GF-D8 (cell line): Measurements from ENCODE around the gene THADA.
A peak's percentile ranks its signal among the peaks of the same experiment; 100 is the strongest.
"Not testable (repeated sequence)": the region's sequence is repeated elsewhere in the genome, so short reads cannot be mapped to it uniquely, and the experiment has no call there.

Experiments used
- DNase-seq: peaks from one replicate; lab custom pipeline; 2025; lab: John Stamatoyannopoulos, UW

THADA gene

DNA sequence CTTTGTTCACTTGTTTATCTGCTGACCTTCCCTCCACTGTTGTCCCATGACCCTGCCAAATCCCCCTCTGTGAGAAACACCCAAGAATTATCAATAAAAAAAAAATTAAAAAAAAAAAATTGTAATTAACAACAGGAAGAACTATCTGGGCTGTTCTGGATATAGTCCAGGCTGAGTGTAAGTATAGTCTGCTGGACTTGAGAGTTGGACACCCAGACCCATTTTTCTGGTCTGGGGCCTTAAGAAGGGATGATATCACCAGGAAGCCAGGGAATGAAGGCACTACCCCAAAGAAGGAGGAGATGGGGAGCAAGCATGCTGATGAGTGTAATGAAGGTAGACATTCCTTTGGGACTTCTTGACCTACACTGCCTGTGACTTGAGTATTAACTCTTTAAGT is 297.3 kb downstream of the THADA start:
- DNase-seq = no peak

DNA sequence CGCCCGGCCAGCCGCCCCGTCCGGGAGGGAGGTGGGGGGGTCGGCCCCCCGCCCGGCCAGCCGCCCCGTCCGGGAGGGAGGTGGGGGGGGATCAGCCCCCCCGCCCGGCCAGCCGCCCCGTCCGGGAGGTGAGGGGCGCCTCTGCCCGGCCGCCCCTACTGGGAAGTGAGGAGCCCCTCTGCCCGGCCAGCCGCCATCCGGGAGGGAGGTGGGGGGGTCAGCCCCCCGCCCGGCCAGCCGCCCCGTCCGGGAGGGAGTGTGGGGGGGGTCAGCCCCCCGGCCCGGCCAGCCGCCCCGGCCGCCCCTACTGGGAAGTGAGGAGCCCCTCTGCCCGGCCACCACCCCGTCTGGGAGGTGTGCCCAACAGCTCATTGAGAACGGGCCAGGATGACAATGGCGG is 298.1 kb downstream of the THADA start:
- DNase-seq = not testable (repeated sequence)

DNA sequence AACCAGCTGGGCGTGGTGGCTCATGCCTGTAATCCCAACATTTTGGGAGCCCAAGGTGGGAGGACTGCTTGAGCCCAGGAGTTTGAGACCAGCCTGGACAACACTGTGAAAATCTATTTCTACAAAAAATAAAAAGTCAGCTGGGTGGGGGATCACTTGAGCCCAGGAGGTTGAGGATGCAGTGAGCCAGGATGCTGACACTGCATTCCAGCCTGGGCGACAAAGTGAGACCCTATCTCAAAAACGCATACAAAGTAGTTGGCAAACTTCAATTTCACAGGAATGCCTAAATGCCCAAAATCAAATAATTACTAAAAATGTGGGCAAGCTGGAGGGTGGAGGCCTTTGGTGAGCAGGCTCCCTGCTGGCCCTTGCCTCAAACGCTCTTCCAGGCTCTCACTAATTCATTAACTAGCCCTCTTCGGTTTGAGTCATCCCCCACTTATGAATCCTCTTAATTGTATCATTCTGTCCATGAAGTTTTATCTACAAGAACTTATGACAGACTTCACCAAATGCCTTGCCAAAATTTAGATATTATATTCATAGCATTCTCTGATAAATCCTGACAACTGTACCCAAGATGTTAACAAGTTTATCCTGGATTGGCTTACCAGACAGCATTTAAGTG is 300.8 kb downstream of the THADA start:
- no peak for DNase-seq

DNA sequence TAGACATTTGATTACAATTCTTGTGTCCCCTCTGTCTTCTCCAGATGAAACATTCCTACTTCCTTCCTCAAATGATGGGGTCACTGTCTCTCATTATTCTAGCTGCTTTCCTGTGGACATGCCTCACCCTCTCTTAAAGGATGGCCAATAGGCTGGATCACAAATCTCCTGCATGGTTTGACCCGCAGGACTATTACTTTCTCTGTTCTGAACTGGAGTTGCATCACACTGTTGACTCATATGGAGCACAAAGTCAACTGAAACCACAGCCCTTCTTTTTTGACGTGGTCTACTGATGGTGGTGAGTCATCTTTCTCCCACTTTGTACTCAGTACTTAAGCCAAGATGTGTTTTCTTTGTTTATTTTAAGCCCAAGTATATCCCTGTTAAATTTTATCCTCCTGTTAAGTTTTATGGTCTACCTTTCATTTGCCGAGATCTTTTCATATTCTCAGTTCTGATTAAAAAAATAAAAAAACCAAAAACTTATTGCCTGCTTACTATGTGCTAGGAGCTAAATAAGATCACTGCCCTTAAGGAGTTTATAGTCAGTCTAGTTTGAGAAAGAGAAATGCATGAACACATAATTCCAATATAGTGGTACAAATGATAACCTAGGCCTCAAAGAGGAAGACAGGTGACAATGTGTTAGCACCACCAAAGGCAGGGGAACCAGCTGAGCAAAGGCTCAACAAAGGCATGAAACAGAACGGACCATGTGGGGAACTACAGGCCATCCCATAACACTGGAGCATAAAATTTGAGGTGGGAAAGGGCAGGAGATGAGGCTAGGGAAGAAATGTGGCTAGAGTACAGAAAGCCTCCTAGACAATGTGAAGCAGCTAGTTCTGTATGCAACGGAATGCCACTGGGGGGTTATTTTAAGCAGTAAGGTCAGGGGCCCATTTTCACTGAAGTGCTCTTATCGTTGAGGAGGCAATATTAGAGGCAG is 301.8 kb downstream of the THADA start:
- peak; percentile 71 for DNase-seq

DNA sequence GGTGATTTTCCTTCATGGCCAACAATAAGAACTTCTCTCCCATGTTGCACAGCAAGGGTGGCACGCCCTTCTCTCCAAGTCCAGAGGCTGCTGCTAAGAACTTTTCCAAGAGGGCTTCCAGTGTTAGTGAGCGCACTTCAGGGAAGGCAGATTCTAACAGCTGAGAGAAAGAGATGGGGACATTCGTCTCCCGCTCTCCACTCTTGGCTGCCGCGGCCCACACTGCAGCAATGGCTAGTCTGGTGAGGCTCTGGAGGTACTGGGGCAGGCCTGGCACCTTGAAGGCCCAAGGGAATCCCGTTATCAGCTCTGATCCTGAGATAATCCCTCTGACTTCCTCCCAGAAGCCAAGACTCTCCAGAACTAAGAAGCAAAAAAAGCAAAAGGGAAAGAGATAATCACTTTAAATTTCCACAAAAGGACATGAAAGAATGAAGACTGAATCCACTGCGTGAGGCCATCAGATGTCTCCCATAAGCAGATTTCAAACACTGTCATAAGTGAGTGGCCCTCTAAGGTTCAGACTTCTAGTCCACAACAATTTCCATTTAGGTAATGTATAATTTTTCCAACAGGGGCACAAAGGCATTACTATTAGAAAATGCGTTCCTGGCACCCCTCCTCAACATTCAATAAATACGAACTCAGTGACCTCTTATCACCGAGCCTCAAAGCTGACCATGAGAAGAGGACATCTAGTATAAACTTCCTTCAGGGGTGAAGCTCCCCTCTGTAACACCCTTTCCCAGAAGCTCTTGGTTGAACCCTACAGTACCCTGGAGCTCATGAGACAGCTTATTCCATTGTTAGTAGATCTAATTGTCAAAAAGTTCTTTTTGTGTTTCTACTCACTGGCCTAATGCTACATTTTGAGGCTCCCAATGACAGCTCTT is 302.7 kb downstream of the THADA start:
- DNase-seq = no peak

DNA sequence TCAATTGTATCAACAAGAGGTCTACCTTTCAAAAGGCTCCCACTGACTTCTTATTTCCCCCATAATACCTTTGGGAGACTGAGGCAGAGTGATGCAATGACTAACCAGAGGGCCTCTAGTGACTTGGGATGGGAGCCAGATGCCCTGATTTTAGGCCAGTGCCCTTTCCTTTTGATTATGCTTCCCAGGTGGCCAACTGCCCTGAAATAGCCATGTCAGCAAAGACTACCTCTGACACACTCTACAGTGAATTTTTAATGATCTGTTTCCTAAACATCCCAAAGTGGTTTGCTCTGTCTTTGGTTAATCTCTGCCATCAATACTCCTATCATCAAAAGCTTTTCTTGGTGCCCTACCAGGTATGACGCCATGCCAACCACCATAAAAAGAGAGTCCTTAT is 303.5 kb downstream of the THADA start:
- DNase-seq = no peak

DNA sequence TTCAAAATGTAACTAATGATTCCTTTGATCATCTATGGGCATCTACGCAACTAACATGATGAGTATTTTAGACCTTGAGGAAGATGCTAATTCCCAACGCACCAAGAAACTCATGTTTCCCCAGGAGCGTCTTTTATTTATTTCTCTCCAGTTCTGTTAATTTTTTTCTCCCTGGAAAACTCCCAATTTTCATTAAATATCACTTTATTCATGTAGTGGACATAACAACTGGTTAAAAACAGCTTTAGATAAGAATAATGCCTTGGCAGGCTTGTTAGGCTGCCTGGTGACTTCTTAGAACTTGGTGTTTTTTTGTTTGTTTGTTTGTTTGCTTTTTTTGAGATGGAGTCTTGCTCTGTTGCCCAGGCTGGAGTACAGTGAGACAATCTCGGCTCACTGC is 306.5 kb downstream of the THADA start:
- no peak for DNase-seq

DNA sequence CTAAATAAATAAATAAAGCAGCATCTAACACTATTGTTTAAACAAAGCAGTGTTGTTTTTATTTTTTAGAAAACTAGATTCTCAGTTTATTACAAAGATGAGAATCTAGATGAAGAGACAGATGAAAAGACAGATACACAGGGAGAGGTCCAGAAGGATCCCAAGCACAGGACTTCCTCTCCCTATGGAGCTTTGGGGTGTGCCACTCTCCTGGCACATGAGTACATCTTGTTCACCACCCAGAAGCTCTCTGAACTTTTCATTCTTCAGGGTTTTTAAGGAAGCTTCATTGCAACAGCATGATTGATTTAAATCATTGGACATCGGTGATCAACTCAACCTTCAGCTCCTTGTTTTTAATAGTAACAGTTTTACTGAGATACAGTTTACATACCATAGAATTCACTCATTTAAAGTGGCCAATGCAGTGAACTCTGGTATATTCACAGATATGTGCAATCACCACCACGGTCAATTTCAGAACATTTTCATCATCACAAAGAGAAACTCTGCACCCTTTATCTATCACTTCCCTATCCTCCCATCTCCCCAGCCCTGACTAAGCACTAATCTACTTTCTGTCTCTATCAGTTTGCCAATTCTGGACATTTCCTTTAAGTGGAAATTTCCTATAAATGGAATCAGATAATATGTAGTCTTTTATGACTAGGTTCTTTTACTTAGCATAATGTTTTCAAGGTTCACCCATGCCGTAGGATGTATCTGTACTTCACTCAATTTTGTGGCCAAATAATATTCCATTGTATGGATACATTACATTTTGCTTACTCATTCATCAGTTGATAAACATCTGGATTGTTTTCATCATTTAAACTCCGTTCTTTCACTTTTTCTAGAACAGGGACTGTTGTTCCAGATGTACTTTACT is 307.2 kb downstream of the THADA start:
- DNase-seq = no peak

DNA sequence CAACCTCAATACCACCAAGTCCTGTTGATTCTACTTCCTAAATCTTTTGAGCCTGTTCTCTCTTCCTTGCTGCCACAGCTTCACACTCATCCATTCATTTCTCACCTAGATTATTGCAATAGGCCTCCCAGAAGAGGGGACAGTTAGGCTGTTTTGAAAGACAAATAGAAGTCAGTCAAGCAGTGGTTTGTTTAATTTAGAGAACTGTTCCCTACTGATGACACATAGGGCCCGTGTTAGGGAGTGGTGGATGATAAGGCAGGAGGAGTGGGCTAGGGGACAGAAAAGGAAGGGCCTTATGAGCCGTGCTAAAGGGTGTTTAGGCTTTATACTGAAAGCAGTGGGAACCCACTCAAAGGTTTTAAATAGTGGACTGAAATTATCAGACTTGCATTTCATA is 309.9 kb downstream of the THADA start:
- DNase-seq = no peak

DNA sequence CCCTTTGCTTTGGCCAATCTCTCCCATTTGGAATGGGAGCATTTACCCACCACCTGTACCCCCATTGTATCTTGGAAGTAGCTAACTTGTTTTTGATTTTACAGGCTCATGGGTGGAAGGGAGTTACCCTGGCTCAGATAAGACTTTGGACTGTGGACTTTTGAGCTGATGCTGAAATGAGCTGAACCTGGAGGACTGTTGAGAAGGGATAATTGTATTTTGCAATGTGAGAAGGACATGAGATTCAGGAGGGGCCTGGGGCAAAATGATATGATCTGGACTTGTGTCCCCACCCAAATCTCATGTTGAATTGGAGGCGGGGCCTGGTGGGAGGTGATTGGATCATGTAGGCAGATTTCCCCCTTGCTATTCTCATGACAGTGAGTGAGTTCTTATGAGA is 310.9 kb downstream of the THADA start:
- DNase-seq = no peak

DNA sequence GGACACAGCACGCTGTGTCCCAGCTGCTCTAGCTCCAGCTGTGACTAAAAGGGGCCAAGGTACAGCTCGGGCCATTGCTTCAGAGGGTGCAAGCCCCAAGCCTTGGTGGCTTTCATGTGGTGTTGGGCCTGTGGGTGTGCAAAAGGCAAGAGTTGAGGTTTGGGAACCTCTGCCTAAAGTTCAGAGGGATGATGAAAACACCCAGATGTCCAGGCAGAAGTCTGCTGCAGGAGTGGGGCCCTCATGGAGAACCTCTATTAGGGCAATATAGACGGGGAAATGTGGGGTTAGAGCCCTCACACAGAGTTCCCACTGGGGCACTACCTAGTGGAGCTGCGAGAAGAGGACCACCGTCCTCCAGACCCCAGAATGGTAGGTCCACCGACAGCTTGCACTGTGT is 311.5 kb downstream of the THADA start:
- not testable (repeated sequence) for DNase-seq

DNA sequence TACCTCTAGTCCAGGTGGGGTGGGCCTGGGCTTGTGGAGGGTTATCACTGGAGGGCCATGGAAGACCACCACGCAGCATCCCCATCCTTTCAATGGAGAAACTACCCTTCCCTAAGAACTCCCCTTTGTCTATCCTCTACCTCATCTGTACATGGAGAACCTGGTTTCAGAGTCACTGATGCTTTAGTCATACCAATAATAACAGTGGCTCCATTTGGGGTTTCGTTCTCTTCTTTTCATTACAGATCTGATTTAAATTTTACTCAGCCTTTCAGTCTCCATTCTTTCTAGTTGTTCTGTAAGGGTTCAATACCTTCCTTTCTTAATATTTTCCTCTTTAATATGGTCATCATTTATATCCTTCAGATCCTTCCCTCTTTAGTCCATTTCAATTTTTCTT is 314.8 kb downstream of the THADA start:
- no peak for DNase-seq

DNA sequence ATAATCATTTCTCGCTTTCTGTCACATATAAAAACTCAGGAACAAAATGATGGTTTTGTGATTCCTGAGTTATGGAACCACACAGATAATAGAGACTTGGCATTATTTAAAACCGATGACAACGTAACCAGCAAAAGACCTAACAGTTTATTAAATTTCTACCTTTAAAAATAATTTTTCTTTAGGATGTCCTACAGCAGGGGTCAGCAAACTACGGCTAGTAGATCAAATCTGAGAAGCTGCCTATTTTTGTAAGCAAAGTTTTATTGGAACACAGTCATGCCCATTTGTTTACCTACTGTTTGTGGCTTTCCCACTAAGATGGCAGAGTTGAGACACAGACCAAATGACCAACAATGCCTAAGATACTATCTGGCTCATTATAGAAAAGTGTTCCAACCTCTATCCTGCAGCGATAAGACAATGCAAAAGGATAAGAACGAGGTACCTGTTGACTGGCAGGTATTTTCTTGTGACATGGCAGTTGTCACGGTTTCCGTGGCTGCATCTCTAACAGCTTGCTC is 316.5 kb downstream of the THADA start:
- no peak for DNase-seq

DNA sequence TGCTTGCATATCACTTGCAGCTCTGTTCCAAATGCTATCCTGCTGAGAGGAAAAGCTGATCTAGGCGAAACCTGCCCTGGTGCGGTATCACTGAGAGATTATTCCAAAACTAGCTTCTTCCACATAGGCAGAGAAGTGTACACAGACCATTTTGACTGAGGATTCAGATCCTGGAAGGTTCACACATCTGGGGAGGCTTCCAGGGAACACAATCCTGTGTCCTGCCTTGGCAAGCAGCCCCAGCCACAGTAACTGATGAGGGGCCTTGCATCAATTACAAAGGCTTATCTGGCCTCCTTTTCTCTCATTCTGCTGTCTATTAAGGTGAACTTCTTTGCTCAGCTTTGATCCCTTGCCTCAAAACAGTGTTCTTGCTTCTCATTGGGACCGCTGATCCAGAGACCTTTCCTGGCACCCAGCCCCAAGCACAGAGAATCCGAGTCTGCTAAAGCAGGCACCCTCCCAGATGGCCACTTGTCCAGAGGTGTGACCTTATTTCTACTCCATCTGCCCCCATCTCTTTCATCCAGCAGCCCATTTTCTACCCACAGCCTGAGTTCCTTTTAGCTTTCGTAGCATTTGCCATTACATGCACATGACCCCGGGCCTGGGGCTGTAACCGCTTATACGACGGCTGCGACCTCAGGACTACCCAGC is 317.1 kb downstream of the THADA start:
- no peak for DNase-seq

DNA sequence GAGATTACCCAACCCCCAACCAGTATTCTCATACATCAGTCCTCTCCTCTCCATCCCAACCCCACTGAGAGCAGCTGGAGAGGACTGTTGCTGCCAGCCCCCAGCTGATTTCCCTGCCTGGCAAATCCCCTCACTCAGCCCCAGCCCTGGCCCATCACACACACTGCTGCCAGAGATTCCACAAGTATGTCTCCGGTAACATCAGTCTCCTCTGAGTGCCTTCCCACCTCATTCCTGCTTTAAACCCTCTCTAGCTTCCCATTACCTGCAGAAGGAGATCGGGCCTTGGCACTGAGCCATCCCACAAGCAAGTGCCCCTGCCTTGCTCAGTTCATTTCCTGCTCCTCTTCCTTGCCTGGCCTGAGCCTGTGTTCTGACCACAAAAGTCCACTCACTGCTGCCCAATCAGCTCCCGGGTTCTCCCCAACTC is 318.9 kb downstream of the THADA start:
- DNase-seq = no peak

DNA sequence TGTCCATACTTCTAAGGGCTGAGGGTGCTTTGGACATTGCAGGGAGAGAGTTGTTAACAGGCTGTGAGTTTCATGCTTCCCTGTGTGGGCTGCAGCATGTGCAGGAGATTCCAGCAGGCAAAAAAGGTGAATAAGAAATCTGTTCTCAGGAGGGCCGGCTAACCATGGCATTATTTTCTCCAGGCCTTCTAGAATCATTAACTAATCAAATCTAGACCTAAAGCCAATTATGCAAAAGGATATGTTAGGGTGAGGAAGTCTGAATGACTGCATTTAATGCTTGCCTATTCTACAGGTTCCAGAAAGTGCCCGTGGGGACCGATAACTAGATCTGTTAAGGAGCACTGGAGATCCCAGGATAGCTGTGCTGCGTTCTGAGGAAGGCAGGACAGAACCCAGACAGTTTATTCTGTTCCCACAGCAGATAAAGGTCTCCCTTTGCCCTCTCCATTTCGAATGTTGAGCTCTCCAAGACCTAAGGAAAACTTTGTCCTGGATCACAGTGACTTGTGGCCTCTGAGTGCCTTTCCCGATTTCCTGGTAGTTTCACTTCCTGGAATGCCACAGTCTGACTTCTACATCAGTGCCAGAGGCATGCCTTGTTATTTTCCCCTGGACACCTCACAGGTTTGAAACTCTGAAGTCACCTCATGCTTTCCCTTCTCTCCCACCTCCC is 319.4 kb downstream of the THADA start:
- no peak for DNase-seq

DNA sequence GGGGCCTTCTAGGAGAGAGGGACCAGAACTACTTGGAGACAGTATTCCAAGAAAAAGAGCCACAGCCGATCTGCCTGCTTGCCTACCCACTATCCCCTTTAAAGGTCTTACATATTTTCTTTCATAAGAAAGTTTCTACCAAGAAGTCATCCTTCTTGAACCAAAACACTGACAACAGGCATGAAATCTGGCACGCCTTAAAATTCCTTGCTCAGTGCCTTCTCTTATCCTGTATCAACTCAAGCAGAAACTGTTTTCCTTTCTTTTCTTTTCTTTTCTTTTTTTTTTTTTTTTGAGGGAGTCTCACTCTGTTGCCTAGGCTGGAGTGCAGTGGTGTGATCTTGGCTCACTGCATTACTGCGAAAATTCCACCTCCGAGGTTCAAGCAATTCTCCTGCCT is 321.1 kb downstream of the THADA start:
- DNase-seq = no peak

DNA sequence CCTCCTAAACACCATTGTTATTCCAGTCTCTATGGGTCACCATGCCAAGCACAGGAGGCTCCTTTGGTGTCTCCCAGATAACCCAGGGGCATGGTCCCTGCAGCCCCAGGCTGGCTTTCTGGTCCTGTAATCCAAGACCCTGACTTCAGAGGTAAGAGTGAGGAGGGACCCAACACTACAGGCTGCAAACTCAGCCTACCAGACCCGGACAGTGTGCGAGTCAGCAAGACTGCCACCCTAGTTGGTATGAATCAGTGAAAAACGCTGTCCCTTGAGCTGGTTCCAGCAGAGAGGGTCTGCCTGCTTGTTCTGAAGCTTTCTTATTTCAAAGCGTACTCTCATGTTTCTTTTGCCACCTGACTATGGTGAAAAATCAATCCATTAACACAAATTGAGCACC is 321.8 kb downstream of the THADA start:
- DNase-seq = no peak

DNA sequence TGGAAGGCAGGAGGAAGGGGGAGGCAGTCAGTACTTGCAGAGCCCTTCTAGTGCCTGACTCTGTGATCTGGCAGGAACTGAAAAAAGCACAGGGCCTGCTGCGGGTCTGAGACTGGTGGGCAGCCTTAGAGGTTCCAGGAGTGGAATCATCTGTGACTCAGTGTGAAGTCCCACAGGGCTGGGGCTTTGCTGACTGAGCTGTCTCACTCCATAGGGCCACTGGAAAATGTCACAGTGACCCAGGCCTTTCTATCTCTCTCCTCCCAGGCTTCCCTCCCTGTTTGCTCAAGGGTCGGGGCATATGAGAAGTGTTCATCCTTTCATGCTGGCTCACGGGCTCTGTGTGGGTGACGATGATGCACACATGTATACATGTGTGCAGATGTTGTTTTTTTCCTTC is 322.3 kb downstream of the THADA start:
- no peak for DNase-seq
